ENCODE measurements around the gene PLAA.

- TF ChIP-seq RBAK (tag by site-specific recombination; IDR thresholded peaks at IDR 0.05) (no peak), ZFHX2 (tag by site-specific recombination; conservative IDR thresholded peaks at IDR 0.05) (no peak), PRDM2 (tag by site-specific recombination; IDR thresholded peaks at IDR 0.05; ENCODE audit: borderline replicate concordance) (no peak), ZNF404 (tag by site-specific recombination; IDR thresholded peaks at IDR 0.05) (no peak), ZNF510 (tag by site-specific recombination; IDR thresholded peaks at IDR 0.05; ENCODE audit: insufficient replicate concordance) (no peak)
- TF ChIP-seq, protein P1, sequence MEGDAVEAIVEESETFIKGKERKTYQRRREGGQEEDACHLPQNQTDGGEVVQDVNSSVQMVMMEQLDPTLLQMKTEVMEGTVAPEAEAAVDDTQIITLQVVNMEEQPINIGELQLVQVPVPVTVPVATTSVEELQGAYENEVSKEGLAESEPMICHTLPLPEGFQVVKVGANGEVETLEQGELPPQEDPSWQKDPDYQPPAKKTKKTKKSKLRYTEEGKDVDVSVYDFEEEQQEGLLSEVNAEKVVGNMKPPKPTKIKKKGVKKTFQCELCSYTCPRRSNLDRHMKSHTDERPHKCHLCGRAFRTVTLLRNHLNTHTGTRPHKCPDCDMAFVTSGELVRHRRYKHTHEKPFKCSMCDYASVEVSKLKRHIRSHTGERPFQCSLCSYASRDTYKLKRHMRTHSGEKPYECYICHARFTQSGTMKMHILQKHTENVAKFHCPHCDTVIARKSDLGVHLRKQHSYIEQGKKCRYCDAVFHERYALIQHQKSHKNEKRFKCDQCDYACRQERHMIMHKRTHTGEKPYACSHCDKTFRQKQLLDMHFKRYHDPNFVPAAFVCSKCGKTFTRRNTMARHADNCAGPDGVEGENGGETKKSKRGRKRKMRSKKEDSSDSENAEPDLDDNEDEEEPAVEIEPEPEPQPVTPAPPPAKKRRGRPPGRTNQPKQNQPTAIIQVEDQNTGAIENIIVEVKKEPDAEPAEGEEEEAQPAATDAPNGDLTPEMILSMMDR (tag by site-specific recombination; IDR thresholded peaks at IDR 0.05), result no peak
These were observed 58.8 kb downstream of the PLAA start for GRCh38 chr9:26888271-26888670.
